ENCODE data around the gene TRAK1. TPM values are rescaled to one million over a fixed set of nuclear protein-coding genes. Genes with fewer than 3 reads are reported as not detected.

TRAK1 gene
- total and polyA plus RNA-seq, 8 donors, result 28.2 to 50.3 (median 31.0) TPM

- Histone ChIP-seq H3K27ac (peak overlapping the region; percentile 76 to 77), H3K4me1 (peaks cover 26 to 58% of the 10 kb centered on the region in 2 donors), H3K4me3 (no peak overlapping the region), H3K27me3 (no peaks in the 10 kb centered on the region), H3K9me3 (no peaks in the 10 kb centered on the region), H3K36me3 (no peaks in the 10 kb centered on the region)
- peak in 3 of 4 donors; percentile 59 to 77 (median 68) for DNase-seq
- peak; percentile 78 for ATAC-seq
- intact Hi-C loops (cut with DNase I), result no loop called here
- TF ChIP-seq, protein P1, sequence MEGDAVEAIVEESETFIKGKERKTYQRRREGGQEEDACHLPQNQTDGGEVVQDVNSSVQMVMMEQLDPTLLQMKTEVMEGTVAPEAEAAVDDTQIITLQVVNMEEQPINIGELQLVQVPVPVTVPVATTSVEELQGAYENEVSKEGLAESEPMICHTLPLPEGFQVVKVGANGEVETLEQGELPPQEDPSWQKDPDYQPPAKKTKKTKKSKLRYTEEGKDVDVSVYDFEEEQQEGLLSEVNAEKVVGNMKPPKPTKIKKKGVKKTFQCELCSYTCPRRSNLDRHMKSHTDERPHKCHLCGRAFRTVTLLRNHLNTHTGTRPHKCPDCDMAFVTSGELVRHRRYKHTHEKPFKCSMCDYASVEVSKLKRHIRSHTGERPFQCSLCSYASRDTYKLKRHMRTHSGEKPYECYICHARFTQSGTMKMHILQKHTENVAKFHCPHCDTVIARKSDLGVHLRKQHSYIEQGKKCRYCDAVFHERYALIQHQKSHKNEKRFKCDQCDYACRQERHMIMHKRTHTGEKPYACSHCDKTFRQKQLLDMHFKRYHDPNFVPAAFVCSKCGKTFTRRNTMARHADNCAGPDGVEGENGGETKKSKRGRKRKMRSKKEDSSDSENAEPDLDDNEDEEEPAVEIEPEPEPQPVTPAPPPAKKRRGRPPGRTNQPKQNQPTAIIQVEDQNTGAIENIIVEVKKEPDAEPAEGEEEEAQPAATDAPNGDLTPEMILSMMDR (IDR thresholded peaks at IDR 0.05), result no peak
Observed at GRCh38 chr3:42071904-42072812, 19.0 kb upstream of the TRAK1 start.

DNA sequence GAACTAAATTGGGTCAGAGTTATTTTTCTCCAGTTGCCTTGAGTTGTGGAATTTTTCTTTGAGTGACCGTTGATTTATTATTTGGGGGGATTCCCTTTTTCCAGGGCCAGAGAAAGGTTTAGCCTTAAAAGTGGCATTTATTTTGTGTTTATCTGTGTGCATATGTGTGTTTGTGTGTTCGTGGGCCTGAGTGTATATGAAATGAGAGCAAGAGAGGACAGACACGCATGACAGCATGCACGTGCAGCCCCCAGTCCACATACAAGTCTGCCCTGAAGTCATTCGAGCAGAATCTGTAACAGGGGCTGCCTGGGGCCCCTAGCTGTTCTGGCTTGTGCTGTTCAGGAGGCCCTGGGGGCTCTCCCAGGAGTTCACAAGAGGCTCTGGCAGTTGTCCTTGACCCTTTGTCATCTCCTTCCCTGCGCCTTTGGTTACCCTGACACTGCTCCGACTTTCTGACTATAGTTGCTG, 18.3 kb upstream of the TRAK1 start:
- H3K4me3 ChIP-seq, result no peak overlapping the region
- DNase-seq, result peak in 1 of 4 donors; percentile 58
- TF ChIP-seq, protein P1 (IDR thresholded peaks at IDR 0.05), result no peak
- H3K9me3 ChIP-seq, result no peaks in the 10 kb centered on the region
- peaks cover 22 to 51% of the 10 kb centered on the region in 2 donors for H3K4me1 ChIP-seq
- peak overlapping the region; percentile 76 to 77 for H3K27ac ChIP-seq
- no peak for ATAC-seq
- no peaks in the 10 kb centered on the region for H3K27me3 ChIP-seq
- no peaks in the 10 kb centered on the region for H3K36me3 ChIP-seq
- intact Hi-C loops (cut with DNase I), result no loop called here

DNA sequence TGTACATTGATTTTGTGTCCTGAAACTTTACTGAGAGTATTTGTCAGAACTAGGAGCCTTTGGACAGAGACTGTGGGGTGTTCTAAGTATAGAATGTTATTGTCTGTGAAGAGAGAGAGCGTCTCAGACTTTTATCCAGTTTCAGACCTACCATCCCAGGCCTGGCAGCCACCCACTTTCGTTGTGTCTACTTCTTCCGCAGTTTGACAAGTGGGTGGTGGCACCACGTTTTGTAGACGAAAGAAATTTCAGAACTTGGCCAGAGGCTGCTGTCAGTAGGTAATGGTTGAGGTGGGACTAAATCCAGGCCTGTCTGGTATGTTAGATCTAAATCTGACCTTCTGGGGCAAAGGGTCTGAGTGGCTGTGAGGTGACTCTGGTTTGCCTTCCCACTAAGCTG, 13.4 kb upstream of the TRAK1 start:
- Histone ChIP-seq H3K4me1 (peaks cover 31 to 43% of the 10 kb centered on the region in 2 donors), H3K9me3 (no peaks in the 10 kb centered on the region), H3K27me3 (no peaks in the 10 kb centered on the region), H3K4me3 (no peak overlapping the region), H3K27ac (no peak overlapping the region), H3K36me3 (no peaks in the 10 kb centered on the region)
- ATAC-seq (no peak), DNase-seq (no peak)
- TF ChIP-seq, protein P1 (IDR thresholded peaks at IDR 0.05), result no peak
- intact Hi-C loops (cut with DNase I), result no loop called here

GRCh38 chr3:42078677-42079076, 12.5 kb upstream of the TRAK1 start:
- TF ChIP-seq, protein P1 (IDR thresholded peaks at IDR 0.05), result no peak
- Histone ChIP-seq H3K36me3 (no peaks in the 10 kb centered on the region), H3K27ac (no peak overlapping the region), H3K4me1 (peaks cover 27 to 37% of the 10 kb centered on the region in 2 donors), H3K9me3 (no peaks in the 10 kb centered on the region), H3K27me3 (no peaks in the 10 kb centered on the region), H3K4me3 (no peak overlapping the region)
- intact Hi-C loops (cut with DNase I), result no loop called here
- ATAC-seq (no peak), DNase-seq (no peak)

- peak overlapping the region; percentile 63 to 80 for H3K27ac ChIP-seq
- H3K36me3 ChIP-seq, result no peaks in the 10 kb centered on the region
- DNase-seq (no peak), ATAC-seq (peak; percentile 76)
- TF ChIP-seq, protein P1 (IDR thresholded peaks at IDR 0.05), result no peak
- intact Hi-C loops (cut with DNase I), result no loop called here
- H3K4me1 ChIP-seq, result peaks cover 27 to 37% of the 10 kb centered on the region in 2 donors
- H3K9me3 ChIP-seq, result no peaks in the 10 kb centered on the region
- H3K4me3 ChIP-seq, result no peak overlapping the region
- no peaks in the 10 kb centered on the region for H3K27me3 ChIP-seq
Observed at GRCh38 chr3:42079701-42080452, 11.3 kb upstream of the TRAK1 start.

All from left lung (tissue), 10 donors.